CD4-positive, alpha-beta T cell treated with Interleukin-1 beta for 1 hour (primary cell): ENCODE data around the gene KITLG.
"Not testable (repeated sequence)": the region's sequence is repeated elsewhere in the genome, so short reads cannot be mapped to it uniquely, and the experiment has no call there.

Experiments used
- DNase-seq, 2 donors: peaks; one replicate each; pipeline ENCODE4 v3.0.0-alpha.2; 2020 to 2022

The KITLG gene

GRCh38 chr12:88575361-88575970, 4.8 kb downstream of the KITLG start:
- DNase-seq: no peak

DNA sequence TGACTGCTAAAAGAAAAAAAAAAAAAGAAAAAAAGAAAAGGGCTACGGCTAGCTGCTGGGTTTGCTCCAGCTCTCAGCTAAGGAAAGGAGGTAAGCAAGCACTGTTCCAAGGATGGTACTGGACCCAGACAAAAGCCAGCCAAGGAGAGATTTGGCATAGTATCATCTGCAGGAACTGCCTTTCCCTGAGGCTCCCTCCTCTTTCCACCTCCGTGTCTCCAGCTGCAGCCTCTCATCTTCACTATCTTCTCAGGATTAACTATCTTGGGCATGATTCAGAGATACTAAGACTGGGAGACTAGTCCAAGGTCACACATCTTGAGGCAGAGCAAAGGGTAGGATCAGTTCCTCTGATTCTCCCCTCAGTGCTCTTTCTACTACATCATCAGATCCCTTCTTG, 6.0 kb downstream of the KITLG start:
- no peak for DNase-seq

GRCh38 chr12:88573583-88573982, 6.7 kb downstream of the KITLG start:
- DNase-seq: no peak

DNA sequence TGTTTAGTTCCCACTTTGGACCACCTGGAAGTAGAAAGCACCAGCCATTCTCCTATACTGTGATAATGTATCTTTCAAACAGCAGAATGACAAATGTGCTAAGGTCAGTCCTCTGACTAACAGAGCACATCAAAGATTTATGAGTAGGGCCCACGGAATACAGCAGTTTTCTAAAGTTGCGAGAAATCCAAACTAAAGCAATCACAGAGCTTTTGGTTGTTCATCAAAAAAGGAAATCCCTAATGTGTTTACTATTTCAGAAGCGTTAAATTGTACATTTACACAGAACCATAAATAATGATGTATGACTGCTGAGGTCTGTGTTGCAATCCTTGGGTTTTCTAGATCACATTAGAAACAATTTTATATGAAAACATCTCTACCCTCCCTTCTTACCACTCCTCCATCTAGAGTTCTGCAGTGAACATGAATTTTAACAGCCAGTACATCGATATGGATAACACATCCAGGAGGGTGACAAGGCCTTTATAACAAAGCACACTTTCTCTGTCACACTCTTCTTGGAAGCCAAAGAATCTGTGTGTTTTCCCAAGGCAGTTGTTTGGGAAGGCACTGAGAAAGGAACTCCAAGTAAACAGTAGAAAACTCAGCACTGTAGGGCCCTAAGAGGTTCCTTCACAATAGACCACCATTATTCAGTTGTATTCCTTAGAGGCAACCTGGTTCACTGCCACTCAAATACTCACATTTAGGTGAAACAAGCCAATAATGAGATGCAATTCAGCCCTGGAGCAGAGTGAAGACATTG, 7.3 kb downstream of the KITLG start:
- DNase-seq: no peak

DNA sequence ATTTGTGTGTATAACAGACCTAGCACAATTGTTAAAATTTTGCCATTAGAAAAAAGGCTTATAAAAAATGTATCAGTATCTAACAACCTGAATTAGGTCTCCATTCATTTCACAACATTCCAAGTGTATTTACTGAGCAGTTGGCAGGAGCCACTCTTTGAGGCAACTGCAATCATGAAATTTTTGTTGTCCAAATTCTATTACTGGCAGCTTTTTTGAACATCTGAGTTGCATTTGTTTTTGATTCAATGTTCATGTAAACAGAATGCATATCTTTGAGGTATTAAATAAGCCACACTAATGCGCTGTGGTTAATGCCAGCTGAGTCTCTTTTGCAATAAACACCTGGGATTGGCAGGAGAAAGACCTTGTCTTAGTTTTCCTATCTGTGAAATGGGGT, 8.7 kb downstream of the KITLG start:
- no peak for DNase-seq

- no peak for DNase-seq
Observed at GRCh38 chr12:88570103-88570502, 10.2 kb downstream of the KITLG start.

DNA sequence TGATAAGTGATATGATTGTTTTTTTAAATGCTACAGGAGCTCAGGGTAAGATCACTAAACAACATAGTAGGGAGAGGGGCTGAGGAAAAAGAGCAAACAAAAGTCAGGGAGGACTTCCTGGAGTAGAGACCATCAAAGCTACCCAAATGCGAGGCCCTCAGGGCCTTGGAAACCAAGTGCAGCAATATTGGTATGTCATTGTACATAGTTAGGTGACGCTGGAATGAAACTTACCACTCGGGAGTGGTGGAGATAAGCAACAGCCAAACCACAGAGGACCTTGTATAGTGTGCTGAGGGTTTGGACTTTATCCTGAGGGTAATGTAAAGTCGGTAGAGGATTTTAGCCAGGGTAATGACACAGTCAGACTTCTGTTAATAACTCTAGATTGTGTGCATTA, 13.8 kb downstream of the KITLG start:
- DNase-seq: no peak

GRCh38 chr12:88562846-88563582, 17.3 kb downstream of the KITLG start:
- DNase-seq: no peak

DNA sequence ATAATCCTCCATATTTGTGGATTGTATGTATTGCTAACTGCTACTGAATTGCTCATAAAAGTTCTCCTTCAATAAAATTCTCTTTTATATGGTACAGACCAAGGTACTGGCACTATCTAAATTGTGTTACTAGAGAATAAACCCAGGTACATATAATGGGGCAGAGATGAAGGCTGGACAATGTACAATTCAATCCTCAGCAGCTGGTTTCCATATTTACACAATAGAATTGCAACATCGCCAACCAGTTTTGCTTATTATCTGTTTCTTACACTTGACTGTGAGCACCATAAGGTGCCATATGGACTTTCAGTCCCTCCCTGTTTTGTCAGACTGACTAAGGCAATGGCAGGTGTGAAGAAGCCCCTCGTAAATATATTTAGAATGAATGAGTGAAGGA, 18.1 kb downstream of the KITLG start:
- no peak for DNase-seq

- no peak for DNase-seq
Observed at GRCh38 chr12:88559772-88560171, 20.5 kb downstream of the KITLG start.

- DNase-seq: no peak
Observed at GRCh38 chr12:88559199-88559598, 21.1 kb downstream of the KITLG start.

GRCh38 chr12:88558340-88558867, 21.9 kb downstream of the KITLG start:
- no peak for DNase-seq

GRCh38 chr12:88556213-88556774, 24.0 kb downstream of the KITLG start:
- no peak for DNase-seq

GRCh38 chr12:88553941-88554658, 26.2 kb downstream of the KITLG start:
- no peak for DNase-seq

DNA sequence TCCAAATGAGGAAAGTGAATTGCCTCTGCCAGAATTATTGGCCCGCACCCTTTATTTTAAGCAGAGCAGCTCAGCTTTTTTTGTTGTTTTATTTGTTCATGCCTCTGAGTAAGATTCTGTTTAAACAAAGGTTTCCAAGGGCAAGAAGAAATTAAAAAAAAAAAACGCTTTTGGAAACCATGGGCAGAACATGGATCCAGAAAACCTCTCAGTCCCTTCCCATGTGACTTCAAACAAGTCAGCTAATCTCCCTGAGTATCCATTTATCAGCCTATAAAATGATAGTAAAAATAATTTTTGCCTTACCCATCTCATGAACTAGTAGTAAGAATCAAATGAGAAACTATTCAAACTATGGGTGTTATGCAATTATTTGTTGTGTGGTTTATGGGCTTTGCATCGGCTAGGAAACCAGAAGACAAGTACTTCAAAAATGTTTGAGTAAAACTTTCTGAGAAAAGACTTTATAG, 27.6 kb downstream of the KITLG start:
- DNase-seq: no peak

- DNase-seq: no peak
Observed at GRCh38 chr12:88549929-88550328, 30.3 kb downstream of the KITLG start.

GRCh38 chr12:88547949-88548348, 32.3 kb downstream of the KITLG start:
- not testable (repeated sequence) for DNase-seq

DNA sequence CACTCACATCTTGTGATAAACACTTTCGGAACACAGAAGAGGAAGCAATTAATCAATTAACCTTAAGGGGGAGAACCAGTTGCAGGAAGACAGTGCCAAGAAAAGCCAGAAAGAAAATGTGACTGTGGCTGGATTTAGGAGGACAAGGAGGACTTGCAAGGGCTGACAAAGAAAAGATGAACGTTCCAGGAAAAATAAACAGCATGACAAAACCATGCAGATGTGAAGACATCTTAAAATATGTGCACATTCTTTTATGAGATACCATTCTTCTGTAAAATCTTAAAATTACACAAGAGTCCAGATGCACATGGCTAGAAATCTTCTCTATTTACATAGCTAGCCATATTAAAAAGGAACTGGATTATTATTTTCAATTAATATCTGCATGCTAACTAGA, 33.4 kb downstream of the KITLG start:
- no peak for DNase-seq

- DNase-seq: no peak
Observed at GRCh38 chr12:88546226-88546625, 34.0 kb downstream of the KITLG start.

- no peak for DNase-seq
Observed at GRCh38 chr12:88544991-88545980, 35.0 kb downstream of the KITLG start.

DNA sequence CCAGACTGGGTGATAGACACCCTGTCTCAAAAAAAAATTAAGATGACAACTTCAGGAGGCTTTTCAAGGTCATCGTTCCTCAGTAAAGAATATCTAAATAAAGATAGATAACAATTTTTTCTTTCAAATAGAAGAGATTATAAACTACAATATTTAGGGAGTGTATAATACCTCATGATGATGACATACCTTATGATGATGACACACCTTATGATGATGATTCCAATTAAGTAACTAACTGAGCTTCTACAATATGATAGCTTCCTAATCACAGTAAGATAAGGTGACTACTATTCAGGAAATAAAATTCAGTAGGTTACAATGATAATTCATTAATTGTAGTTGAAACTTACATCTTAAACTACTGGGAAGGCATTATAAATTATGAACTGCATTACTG, 40.4 kb downstream of the KITLG start:
- no peak for DNase-seq
